Epithelial cell of esophagus (primary cell): Measurements from ENCODE around the gene ZNF296.

Experiments
- DNase-seq: peaks from one replicate; pipeline ENCODE4 v3.0.0; 2010; ENCODE audit warnings: low read depth
- H3K4me3 ChIP-seq: 2 replicates; pipeline ENCODE4 v1.5.1; 2011; ENCODE audit warnings: mild to moderate bottlenecking, low read length, control low read depth
- TF ChIP-seq, protein P1 (sequence below): IDR thresholded peaks from 2 replicates; pipeline ENCODE4 v1.5.1; 2011; ENCODE audit warnings: low read depth, mild to moderate bottlenecking, low read length, control low read depth, inconsistent platforms; ENCODE audit not compliant: insufficient read depth; ENCODE audit errors: missing control alignments

Gene ZNF296

DNA sequence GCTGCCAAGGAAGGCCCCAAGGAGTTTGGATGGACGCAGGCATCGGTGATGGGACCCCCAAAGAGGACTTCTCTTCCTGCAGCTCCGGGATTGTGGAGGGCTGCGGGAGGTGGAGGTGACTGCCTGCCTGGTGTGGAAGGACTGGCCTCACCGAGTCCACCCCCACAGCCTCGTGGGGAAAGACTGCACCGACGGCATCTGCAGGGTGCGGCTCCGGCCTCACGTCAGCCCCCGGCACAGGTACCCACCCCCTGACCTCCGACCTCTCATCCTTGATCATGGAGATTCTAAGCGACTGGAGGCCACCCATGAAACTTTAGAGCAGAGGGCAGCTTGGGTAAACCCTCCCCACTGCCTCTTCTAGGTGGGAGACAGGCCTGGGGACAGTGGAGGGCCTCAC, 54.3 kb downstream of the ZNF296 start:
- TF ChIP-seq, protein P1, sequence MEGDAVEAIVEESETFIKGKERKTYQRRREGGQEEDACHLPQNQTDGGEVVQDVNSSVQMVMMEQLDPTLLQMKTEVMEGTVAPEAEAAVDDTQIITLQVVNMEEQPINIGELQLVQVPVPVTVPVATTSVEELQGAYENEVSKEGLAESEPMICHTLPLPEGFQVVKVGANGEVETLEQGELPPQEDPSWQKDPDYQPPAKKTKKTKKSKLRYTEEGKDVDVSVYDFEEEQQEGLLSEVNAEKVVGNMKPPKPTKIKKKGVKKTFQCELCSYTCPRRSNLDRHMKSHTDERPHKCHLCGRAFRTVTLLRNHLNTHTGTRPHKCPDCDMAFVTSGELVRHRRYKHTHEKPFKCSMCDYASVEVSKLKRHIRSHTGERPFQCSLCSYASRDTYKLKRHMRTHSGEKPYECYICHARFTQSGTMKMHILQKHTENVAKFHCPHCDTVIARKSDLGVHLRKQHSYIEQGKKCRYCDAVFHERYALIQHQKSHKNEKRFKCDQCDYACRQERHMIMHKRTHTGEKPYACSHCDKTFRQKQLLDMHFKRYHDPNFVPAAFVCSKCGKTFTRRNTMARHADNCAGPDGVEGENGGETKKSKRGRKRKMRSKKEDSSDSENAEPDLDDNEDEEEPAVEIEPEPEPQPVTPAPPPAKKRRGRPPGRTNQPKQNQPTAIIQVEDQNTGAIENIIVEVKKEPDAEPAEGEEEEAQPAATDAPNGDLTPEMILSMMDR: no peak
- no peak overlapping the region for H3K4me3 ChIP-seq
- DNase-seq: no peak
